Transverse colon (tissue), 4 donors: ENCODE data around the gene SVOP. TPM values are rescaled to one million over a fixed set of nuclear protein-coding genes. Genes with fewer than 3 reads are reported as not detected.

Experiments used
- DNase-seq: peaks from one replicate; pipeline ENCODE4 v3.0.0-alpha.2; 2019
- H3K27ac ChIP-seq, 4 donors: fragments of 200-600 bp; sonication (generic); 2 replicates each; pipeline ENCODE4 v1.5.1; 2016 to 2018; ENCODE audit warnings: inconsistent platforms in 4 of 4
- H3K27me3 ChIP-seq: fragments of 200-600 bp; sonication (generic); 2 replicates; pipeline ENCODE4 v1.5.1; 2017; ENCODE audit warnings: inconsistent platforms
- H3K36me3 ChIP-seq, 4 donors: fragments of 200-600 bp; sonication (generic); 2 replicates each; pipeline ENCODE4 v1.5.1; 2017 to 2019; ENCODE audit warnings: inconsistent platforms in 4 of 4
- H3K4me1 ChIP-seq, 4 donors: fragments of 200-600 bp; sonication (generic); 2 replicates each; pipeline ENCODE4 v1.5.1; 2017 to 2020; ENCODE audit warnings: inconsistent platforms in 4 of 4
- H3K4me3 ChIP-seq, 4 donors: fragments of 200-600 bp; sonication (generic); 1 replicate in 1 of 4; 2 replicates in 3 of 4; pipeline versions ENCODE4 v1.5.1 to v1.6.1; 2017 to 2019; ENCODE audit warnings: inconsistent platforms in 4 of 4
- H3K9me3 ChIP-seq, 2 donors: fragments of 200-600 bp; sonication (generic); 2 replicates each; pipeline ENCODE4 v1.5.1; 2017 to 2019; ENCODE audit warnings: inconsistent platforms in 2 of 2
- CTCF ChIP-seq, 5 experiments: fragments of 200-600 bp in 3 of 5; fragments of 450-650 bp in 2 of 5; sonication (generic) in 3 of 5; IDR thresholded peaks; 1 replicate in 2 of 5; 2 replicates in 3 of 5; pipeline ENCODE4 v1.5.1; 2016 to 2017; ENCODE audit warnings: antibody characterized with exemption in 5 of 5, inconsistent platforms in 3 of 5, mild to moderate bottlenecking in 2 of 5, moderate library complexity in 1 of 5
- EP300 ChIP-seq: sonication (generic); formaldehyde crosslinking; IDR thresholded peaks from one replicate; pipeline ENCODE4 v1.6.1; 2017; ENCODE audit warnings: antibody characterized with exemption, low read depth
- POLR2A ChIP-seq: fragments of 450-650 bp; IDR thresholded peaks from one replicate; pipeline ENCODE4 v1.6.1; 2016; ENCODE audit warnings: antibody characterized with exemption, mild to moderate bottlenecking, moderate library complexity
- POLR2AphosphoS5 ChIP-seq, 3 donors: sonication (generic); formaldehyde crosslinking; IDR thresholded peaks; one replicate each; pipeline ENCODE4 v1.6.1; 2016; ENCODE audit warnings: antibody characterized with exemption in 3 of 3
- WGBS, 2 donors: methylation state at CpG; one replicate each; pipeline ENCODE4 v1.1.5; 2018; ENCODE audit warnings: low coverage in 1 of 2; 5-methylcytosine and 5-hydroxymethylcytosine counted together
- in situ Hi-C, 4 donors: fragments of 200-750 bp; cut with MboI; loops; one replicate each; pipeline versions ENCODE4 v1.15.0 to v1.15.1; 2017; ENCODE audit warnings: low sequenced_read_pairs in 3 of 4, low pct_ligation_motif_present in 1 of 4, low pct_unique_long_range_greater_than_20kb in 1 of 4
- intact Hi-C: fragments of 100-400 bp; cut with DNase I; formaldehyde crosslinking; loops from one replicate; pipeline ENCODE4 v1.15.1; 2023; ENCODE audit warnings: low total_unique reads
- total RNA-seq, 4 donors: library from RNA; depleted of rRNA; stranded (reverse); fragments of >200 nt; gene quantifications; one replicate each; pipeline ENCODE4 v1.1.0, GENCODE V29; 2016

Gene SVOP
- total RNA-seq, 4 donors from 2014 or later = 0.16 to 0.55 TPM; not detected in 2

GRCh38 chr12:108930756-108931155 is 90.1 kb downstream of the SVOP start:
- in situ Hi-C loops (no loop called here), intact Hi-C loops (no loop called here)
- Histone ChIP-seq H3K36me3 (no peaks in the 10 kb centered on the region), H3K27ac (peak overlapping the region in 2 of 4 donors; percentile 75 to 80), H3K9me3 (no peaks in the 10 kb centered on the region), H3K4me1 (peaks cover 0 to 25% (median 15%) of the 10 kb centered on the region in 4 donors), H3K27me3 (no peaks in the 10 kb centered on the region), H3K4me3 (no peak overlapping the region)
- TF ChIP-seq POLR2AphosphoS5 (IDR thresholded peaks at IDR 0.05) (no peak), EP300 (no peak), POLR2A (no peak), CTCF (IDR thresholded peaks at IDR 0.05) (no peak)
- WGBS, 2 donors = 81 to 88% methylated on average over 2 to 3 of the region's 3 CpGs
- DNase-seq = no peak

- in situ Hi-C loops = no loop called here
- H3K27ac ChIP-seq = peak overlapping the region; percentile 70 to 83 (median 78)
- intact Hi-C loops = no loop called here
Measured at GRCh38 chr12:108930155-108930554, 90.7 kb downstream of the SVOP start.

GRCh38 chr12:108928695-108929094 is 92.2 kb downstream of the SVOP start:
- intact Hi-C loops (no loop called here), in situ Hi-C loops (no loop called here)
- Histone ChIP-seq H3K4me3 (no peak overlapping the region), H3K27me3 (no peaks in the 10 kb centered on the region), H3K36me3 (no peaks in the 10 kb centered on the region), H3K27ac (peak overlapping the region; percentile 70 to 83 (median 78)), H3K9me3 (no peaks in the 10 kb centered on the region), H3K4me1 (peaks cover 0 to 25% (median 15%) of the 10 kb centered on the region in 4 donors)
- WGBS, 2 donors = 68 to 69% methylated on average over 5 to 8 of the region's 8 CpGs
- DNase-seq = no peak
- TF ChIP-seq POLR2A = no peak

More at GRCh38 chr12:108930155-108930554, 90.7 kb downstream of the SVOP start:
- no peak for DNase-seq
- peaks cover 0 to 25% (median 15%) of the 10 kb centered on the region in 4 donors for H3K4me1 ChIP-seq
- TF ChIP-seq POLR2A (no peak), EP300 (no peak), CTCF (IDR thresholded peaks at IDR 0.05) (no peak), POLR2AphosphoS5 (IDR thresholded peaks at IDR 0.05) (no peak)
- 21 to 23% methylated on average over 2 to 5 of the region's 5 CpGs for WGBS, 2 donors
- no peak overlapping the region for H3K4me3 ChIP-seq
- H3K9me3 ChIP-seq = no peaks in the 10 kb centered on the region
- no peaks in the 10 kb centered on the region for H3K36me3 ChIP-seq
- H3K27me3 ChIP-seq = no peaks in the 10 kb centered on the region

- DNase-seq = no peak
- no peaks in the 10 kb centered on the region for H3K4me1 ChIP-seq
- no peaks in the 10 kb centered on the region for H3K9me3 ChIP-seq
- intact Hi-C loops = no loop called here
- H3K4me3 ChIP-seq = no peak overlapping the region
- 86 to 94% methylated on average over 1 to 3 of the region's 3 CpGs for WGBS, 2 donors
- no peak overlapping the region for H3K27ac ChIP-seq
- no peaks in the 10 kb centered on the region for H3K27me3 ChIP-seq
- no peak for TF ChIP-seq POLR2A
- TF ChIP-seq CTCF (IDR thresholded peaks at IDR 0.05) = no peak
- no peaks in the 10 kb centered on the region for H3K36me3 ChIP-seq
- in situ Hi-C loops = no loop called here
Measured at GRCh38 chr12:108922918-108923317, 98.0 kb downstream of the SVOP start.

GRCh38 chr12:108921946-108922345 is 98.9 kb downstream of the SVOP start:
- Histone ChIP-seq H3K36me3 (no peaks in the 10 kb centered on the region), H3K4me1 (no peaks in the 10 kb centered on the region), H3K9me3 (no peaks in the 10 kb centered on the region), H3K4me3 (no peak overlapping the region), H3K27ac (no peak overlapping the region), H3K27me3 (no peaks in the 10 kb centered on the region)
- intact Hi-C loops = no loop called here
- WGBS, 2 donors = 50 to 87% methylated on average over 1 to 3 of the region's 3 CpGs
- no peak for TF ChIP-seq POLR2A
- TF ChIP-seq CTCF (IDR thresholded peaks at IDR 0.05) = no peak
- no peak for TF ChIP-seq POLR2AphosphoS5 (IDR thresholded peaks at IDR 0.05)
- TF ChIP-seq EP300 = no peak
- DNase-seq = no peak
- in situ Hi-C loops = no loop called here
